ENCODE data around the gene AK3.
A peak's percentile ranks its signal among the peaks of the same experiment; 100 is the strongest.
"Not testable (repeated sequence)": the region's sequence is repeated elsewhere in the genome, so short reads cannot be mapped to it uniquely, and the experiment has no call there.

Gene AK3

GRCh38 chr9:4740638-4741364, at the start of gene AK3:
Gene AK3, minus strand, starts transcription at chr9:4741202. Its CDS starts 115 bp downstream, at chr9:4741087.
- peak; percentile 81 for DNase-seq (ENCODE audit: low spot score)

GRCh38 chr9:4788703-4789102, 47.7 kb upstream of the AK3 start:
- DNase-seq (ENCODE audit: low spot score): no peak

GRCh38 chr9:4787876-4788275, 46.9 kb upstream of the AK3 start:
- DNase-seq (ENCODE audit: low spot score): no peak

- no peak for DNase-seq (ENCODE audit: low spot score)
Observed at GRCh38 chr9:4786599-4786998, 45.6 kb upstream of the AK3 start.

GRCh38 chr9:4784403-4784802, 43.4 kb upstream of the AK3 start:
- no peak for DNase-seq (ENCODE audit: low spot score)

- DNase-seq (ENCODE audit: low spot score): not testable (repeated sequence)
Observed at GRCh38 chr9:4783191-4783590, 42.2 kb upstream of the AK3 start.

GRCh38 chr9:4781408-4781807, 40.4 kb upstream of the AK3 start:
- no peak for DNase-seq (ENCODE audit: low spot score)

GRCh38 chr9:4780651-4781050, 39.6 kb upstream of the AK3 start:
- no peak for DNase-seq (ENCODE audit: low spot score)

- not testable (repeated sequence) for DNase-seq (ENCODE audit: low spot score)
Observed at GRCh38 chr9:4774958-4775357, 34.0 kb upstream of the AK3 start.

- no peak for DNase-seq (ENCODE audit: low spot score)
Observed at GRCh38 chr9:4774209-4774608, 33.2 kb upstream of the AK3 start.

GRCh38 chr9:4771788-4772187, 30.8 kb upstream of the AK3 start:
- DNase-seq (ENCODE audit: low spot score): no peak

GRCh38 chr9:4769321-4770080, 28.5 kb upstream of the AK3 start:
- no peak for DNase-seq (ENCODE audit: low spot score)

- no peak for DNase-seq (ENCODE audit: low spot score)
Observed at GRCh38 chr9:4768681-4769080, 27.7 kb upstream of the AK3 start.

- no peak for DNase-seq (ENCODE audit: low spot score)
Observed at GRCh38 chr9:4764033-4764432, 23.0 kb upstream of the AK3 start.

- DNase-seq (ENCODE audit: low spot score): no peak
Observed at GRCh38 chr9:4762886-4763541, 22.0 kb upstream of the AK3 start.

- DNase-seq (ENCODE audit: low spot score): peak; percentile 72
Observed at GRCh38 chr9:4762108-4762885, 21.3 kb upstream of the AK3 start.

- DNase-seq (ENCODE audit: low spot score): no peak
Observed at GRCh38 chr9:4760122-4760521, 19.1 kb upstream of the AK3 start.

- no peak for DNase-seq (ENCODE audit: low spot score)
Observed at GRCh38 chr9:4756420-4756819, 15.4 kb upstream of the AK3 start.

GRCh38 chr9:4755026-4755609, 14.1 kb upstream of the AK3 start:
- no peak for DNase-seq (ENCODE audit: low spot score)

GRCh38 chr9:4754530-4754929, 13.5 kb upstream of the AK3 start:
- DNase-seq (ENCODE audit: low spot score): not testable (repeated sequence)

GRCh38 chr9:4750023-4750673, 9.1 kb upstream of the AK3 start:
- DNase-seq (ENCODE audit: low spot score): peak; percentile 25
